OCI-LY7 (cell line): ENCODE results near the gene ATXN10. TPM values are rescaled to one million over a fixed set of nuclear protein-coding genes. Genes with fewer than 3 reads are reported as not detected.
A peak's percentile ranks its signal among the peaks of the same experiment; 100 is the strongest.

ENCODE experiments used
- BruUV-seq: library from RNA; stranded (reverse); fragments of 400-500 nt; replicated peaks from 2 replicates; lab custom pipeline; 2021; lab: Mats Ljungman, UMichigan
- CTCF ChIA-PET: fragments of 300-600 bp; sonication (Branson Sonifier 250); formaldehyde crosslinking; loops from one replicate; lab custom pipeline; 2022; ENCODE audit warnings: antibody characterized with exemption; ENCODE audit not compliant: unreplicated experiment; lab: Charles Lee
- POLR2A ChIA-PET: fragments of 300-600 bp; sonication (Branson Sonifier 250); formaldehyde crosslinking; loops from one replicate; lab custom pipeline; 2022; ENCODE audit warnings: antibody characterized with exemption; lab: Charles Lee
- DNase-seq: peaks from one replicate; pipeline ENCODE4 v3.0.0-alpha.2; 2015; ENCODE audit warnings: low spot score
- H2AFZ ChIP-seq: fragments of 200-600 bp; sonication (generic), shearing (Covaris generic); 2 replicates; pipeline ENCODE4 v1.6.1; 2014; ENCODE audit warnings: mild to moderate bottlenecking, antibody characterized with exemption, low read length, moderate library complexity
- H3K27ac ChIP-seq: fragments of 200-600 bp; sonication (generic); 2 replicates; pipeline ENCODE4 v1.5.1; 2014; ENCODE audit warnings: mixed run types, low read depth, mild to moderate bottlenecking, moderate library complexity, low read length, inconsistent platforms; ENCODE audit not compliant: poor library complexity, severe bottlenecking
- H3K36me3 ChIP-seq: fragments of 200-600 bp; sonication (generic); 2 replicates; pipeline ENCODE4 v1.6.1; 2014; ENCODE audit warnings: mild to moderate bottlenecking, antibody characterized with exemption, low read length, moderate library complexity, mixed read lengths; ENCODE audit not compliant: insufficient read depth
- H3K4me1 ChIP-seq: fragments of 200-600 bp; sonication (generic); 2 replicates; pipeline ENCODE4 v1.5.1; 2014; ENCODE audit warnings: mild to moderate bottlenecking, low read length; ENCODE audit not compliant: insufficient read depth, poor library complexity, severe bottlenecking
- H3K4me2 ChIP-seq: fragments of 200-600 bp; sonication (generic); 2 replicates; pipeline ENCODE4 v1.6.1; 2014; ENCODE audit warnings: mild to moderate bottlenecking, low read length
- H3K4me3 ChIP-seq: fragments of 200-600 bp; sonication (generic); 2 replicates; pipeline ENCODE4 v1.5.1; 2014; ENCODE audit warnings: mild to moderate bottlenecking, low read depth, low read length; ENCODE audit not compliant: poor library complexity, severe bottlenecking
- H3K79me2 ChIP-seq: fragments of 200-600 bp; sonication (generic); 2 replicates; pipeline ENCODE4 v1.6.1; 2016; ENCODE audit warnings: low read depth, mild to moderate bottlenecking, low read length, moderate library complexity, mixed read lengths; ENCODE audit not compliant: insufficient read depth
- H3K9me2 ChIP-seq: fragments of 200-600 bp; sonication (generic); 2 replicates; pipeline ENCODE4 v1.6.1; 2016; ENCODE audit warnings: mild to moderate bottlenecking, low read length, mixed read lengths; ENCODE audit not compliant: insufficient read depth
- H3K9me3 ChIP-seq: fragments of 200-600 bp; sonication (generic); 2 replicates; pipeline ENCODE4 v1.6.1; 2014; ENCODE audit warnings: mild to moderate bottlenecking, mixed run types, low read length, mixed read lengths
- H4K20me1 ChIP-seq: fragments of 200-600 bp; sonication (generic); 2 replicates; pipeline ENCODE4 v1.6.1; 2014; ENCODE audit warnings: mild to moderate bottlenecking, antibody characterized with exemption, low read length, moderate library complexity, mixed read lengths; ENCODE audit not compliant: insufficient read depth
- EZH2phosphoT487 ChIP-seq: fragments of 200-600 bp; sonication (generic); IDR thresholded peaks from 2 replicates; pipeline ENCODE4 v1.6.1; 2018; ENCODE audit warnings: low read depth, borderline replicate concordance, mild to moderate bottlenecking, mixed run types, antibody characterized with exemption, low read length, moderate library complexity, mixed read lengths
- intact Hi-C: fragments of 100-400 bp; cut with micrococcal nuclease; formaldehyde crosslinking; loops from one replicate; pipeline ENCODE4 v1.10.0; 2022; ENCODE audit not compliant: unreplicated experiment
- total RNA-seq, 2 experiments: library from RNA; depleted of rRNA in 1 of 2; stranded (reverse); fragments of >200 nt in 1 of 2; shearing (Covaris generic) in 1 of 2; gene quantifications; 2 replicates each; pipeline ENCODE4 v1.2.3, GENCODE V29; 2014 to 2022
- TF ChIP-seq, protein P1 (sequence below): fragments of 200-600 bp; sonication (generic); conservative IDR thresholded peaks from 2 replicates; pipeline ENCODE4 v1.5.1; 2014; ENCODE audit warnings: mild to moderate bottlenecking, antibody characterized with exemption, low read length, moderate library complexity, mixed read lengths

The ATXN10 gene
- total RNA-seq, 2 experiments from 2014 or later, result 66.1 to 197 TPM

DNA sequence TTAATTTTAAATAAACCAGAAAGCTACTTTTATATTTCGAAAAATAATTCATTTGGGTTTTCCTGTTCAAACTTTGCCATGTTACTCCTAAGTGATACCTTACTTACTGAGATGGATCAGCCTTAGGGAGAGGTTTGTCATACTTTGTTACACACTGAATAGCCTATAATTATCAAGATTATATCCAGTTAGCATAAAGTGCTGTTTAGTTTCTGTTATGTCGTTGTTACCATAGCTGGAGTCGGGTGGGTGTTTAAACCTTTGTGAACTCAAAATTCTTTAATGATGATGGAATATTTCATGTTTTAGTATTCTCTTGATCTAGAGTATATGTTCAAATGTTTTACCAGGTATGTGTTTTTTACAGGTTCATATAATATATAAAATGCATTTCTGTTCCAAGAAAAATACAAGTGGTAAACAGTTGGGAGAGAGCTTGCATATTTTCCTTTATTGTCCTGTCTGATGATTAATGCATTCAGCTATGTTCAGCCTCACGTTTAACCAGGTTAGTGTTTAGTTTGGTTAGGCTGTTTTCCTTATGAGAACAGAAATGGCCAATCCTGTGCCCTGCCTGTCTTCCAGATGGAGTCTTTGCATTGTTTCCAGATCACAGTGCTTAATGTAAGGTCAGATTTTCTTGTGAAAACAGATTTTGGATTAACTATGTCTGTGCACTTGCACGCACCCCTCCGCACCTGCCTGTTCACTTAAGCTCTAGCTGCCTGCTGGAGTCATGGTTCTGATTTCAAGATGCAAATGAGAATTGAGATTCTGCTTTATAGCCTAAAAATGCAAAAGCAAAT lies 105.6 kb downstream of the ATXN10 start:
- peaks cover 62% of the 10 kb centered on the region for H3K4me1 ChIP-seq
- peak overlapping the region; percentile 74 for H3K4me2 ChIP-seq
- ChIA-PET POLR2A (interaction anchor here (0.6 to 1.7 kb wide), 6 partner anchors 9 to 61 kb away, joined by 3 to 12 read pairs (median 4); no protein-coding TSS in a partner anchor), CTCF (no interaction called here)
- H3K79me2 ChIP-seq, result peaks cover 42% of the 10 kb centered on the region; the same call in 1 of the 2 replicates
- peak overlapping the region; percentile 92 for H3K27ac ChIP-seq
- H3K9me3 ChIP-seq, result no peaks in the 10 kb centered on the region
- TF ChIP-seq EZH2phosphoT487, result no peak
- TF ChIP-seq, protein P1, sequence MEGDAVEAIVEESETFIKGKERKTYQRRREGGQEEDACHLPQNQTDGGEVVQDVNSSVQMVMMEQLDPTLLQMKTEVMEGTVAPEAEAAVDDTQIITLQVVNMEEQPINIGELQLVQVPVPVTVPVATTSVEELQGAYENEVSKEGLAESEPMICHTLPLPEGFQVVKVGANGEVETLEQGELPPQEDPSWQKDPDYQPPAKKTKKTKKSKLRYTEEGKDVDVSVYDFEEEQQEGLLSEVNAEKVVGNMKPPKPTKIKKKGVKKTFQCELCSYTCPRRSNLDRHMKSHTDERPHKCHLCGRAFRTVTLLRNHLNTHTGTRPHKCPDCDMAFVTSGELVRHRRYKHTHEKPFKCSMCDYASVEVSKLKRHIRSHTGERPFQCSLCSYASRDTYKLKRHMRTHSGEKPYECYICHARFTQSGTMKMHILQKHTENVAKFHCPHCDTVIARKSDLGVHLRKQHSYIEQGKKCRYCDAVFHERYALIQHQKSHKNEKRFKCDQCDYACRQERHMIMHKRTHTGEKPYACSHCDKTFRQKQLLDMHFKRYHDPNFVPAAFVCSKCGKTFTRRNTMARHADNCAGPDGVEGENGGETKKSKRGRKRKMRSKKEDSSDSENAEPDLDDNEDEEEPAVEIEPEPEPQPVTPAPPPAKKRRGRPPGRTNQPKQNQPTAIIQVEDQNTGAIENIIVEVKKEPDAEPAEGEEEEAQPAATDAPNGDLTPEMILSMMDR, result no peak
- H3K36me3 ChIP-seq, result peaks cover 8% of the 10 kb centered on the region; the same call in 1 of the 2 replicates
- intact Hi-C loops, result loop anchor here (5.0 to 10.0 kb wide), 3 partner anchors 105 to 998 kb away; partner anchors contain the start of gene ATXN10
- H3K9me2 ChIP-seq, result no peaks in the 10 kb centered on the region
- H4K20me1 ChIP-seq, result no peaks in the 10 kb centered on the region
- no peak overlapping the region; the same call in 1 of the 2 replicates for H2AFZ ChIP-seq
- H3K4me3 ChIP-seq, result peak overlapping the region; percentile 40
- DNase-seq, result peak; percentile 69
- no TSS peak for BruUV-seq

DNA sequence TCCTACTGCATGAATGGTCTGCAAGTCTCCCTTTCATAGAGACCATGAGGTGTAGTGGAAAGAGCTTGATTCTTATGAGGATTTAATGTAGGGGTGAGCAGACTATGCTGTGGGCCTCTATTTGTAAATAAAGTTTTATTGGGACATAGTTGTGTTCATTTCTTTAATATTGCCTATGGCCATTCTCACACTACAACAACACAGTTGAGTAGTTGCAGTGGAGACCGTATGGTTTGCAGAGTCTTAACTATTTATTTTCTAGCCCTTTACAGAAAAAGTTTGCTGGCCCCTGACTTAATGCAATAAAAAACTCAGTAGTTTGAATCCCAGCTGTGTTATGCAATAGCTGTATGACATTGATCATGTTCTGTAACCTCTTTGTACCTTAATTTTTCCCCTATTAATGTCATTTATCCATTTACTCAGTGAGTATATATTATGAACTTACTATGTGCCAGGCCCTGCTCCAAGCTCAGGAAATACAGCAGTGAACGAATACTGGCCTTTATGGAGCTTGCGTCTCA lies 106.3 kb downstream of the ATXN10 start:
- Histone ChIP-seq H3K4me1 (peaks cover 62% of the 10 kb centered on the region), H2AFZ (no peak overlapping the region; the same call in 1 of the 2 replicates), H3K4me2 (peak overlapping the region; percentile 74), H3K9me2 (no peaks in the 10 kb centered on the region), H3K9me3 (no peaks in the 10 kb centered on the region), H3K79me2 (peaks cover 35% of the 10 kb centered on the region; the same call in 1 of the 2 replicates), H3K36me3 (peaks cover 12% of the 10 kb centered on the region; the same call in 1 of the 2 replicates), H3K4me3 (peak overlapping the region; percentile 40), H3K27ac (peak overlapping the region; percentile 92), H4K20me1 (no peaks in the 10 kb centered on the region)
- DNase-seq, result no peak
- no TSS peak for BruUV-seq
- TF ChIP-seq, protein P1, result no peak
- no peak for TF ChIP-seq EZH2phosphoT487
- POLR2A ChIA-PET, result interaction anchor here (0.6 to 1.7 kb wide), 3 partner anchors 8 to 53 kb away, joined by 3 to 12 read pairs (median 6); no protein-coding TSS in a partner anchor
- intact Hi-C loops, result loop anchor here (5.0 to 10.0 kb wide), 3 partner anchors 106 to 997 kb away; partner anchors contain the start of gene ATXN10
- CTCF ChIA-PET, result no interaction called here
